ENCODE results near the gene ZC2HC1C. TPM values are rescaled to one million over a fixed set of nuclear protein-coding genes. Genes with fewer than 3 reads are reported as not detected.

Gene ZC2HC1C
- total and polyA plus RNA-seq, 2 of the 13 experiments (the other 11 are each of a cell fraction or from before 2014, with no cell fraction given), result 3.3 to 3.5 TPM

- TF ChIP-seq ERF (CRISPR knock-in tag; IDR thresholded peaks at IDR 0.05), result peak; percentile 87
- TF ChIP-seq NFE2L1 (CRISPR knock-in tag; IDR thresholded peaks at IDR 0.05; ENCODE audit: borderline replicate concordance), result no peak
- TF ChIP-seq ZNF17 (CRISPR knock-in tag; IDR thresholded peaks at IDR 0.05), result no peak
- peak; percentile 75 for TF ChIP-seq UBTF (CRISPR knock-in tag; IDR thresholded peaks at IDR 0.05)
- no peak for TF ChIP-seq SMYD3 (CRISPR knock-in tag; IDR thresholded peaks at IDR 0.05)
- peak; percentile 79; the same call in 1 of the 2 replicates for TF ChIP-seq ZNF891 (CRISPR knock-in tag; IDR thresholded peaks at IDR 0.05)
- no peak for TF ChIP-seq ZNF496 (CRISPR knock-in tag; IDR thresholded peaks at IDR 0.05; ENCODE audit: insufficient replicate concordance)
- TF ChIP-seq ZKSCAN5 (CRISPR knock-in tag; IDR thresholded peaks at IDR 0.05), result no peak
- 0 out of 2 replicates have a peak, but pooled peaks have one; percentile 36 for TF ChIP-seq ISX (CRISPR knock-in tag; conservative IDR thresholded peaks at IDR 0.05)
- TF ChIP-seq CREM (IDR thresholded peaks at IDR 0.05), result no peak
- no peak for TF ChIP-seq CREM (CRISPR knock-in tag; IDR thresholded peaks at IDR 0.05)
- peak; percentile 82 for TF ChIP-seq POLR2AphosphoS5 (IDR thresholded peaks at IDR 0.05; ENCODE audit: low read depth, low read length)
- 0 out of 2 replicates have a peak, but pooled peaks have one; percentile 67 for TF ChIP-seq HOXD1 (CRISPR knock-in tag; IDR thresholded peaks at IDR 0.05)
- TF ChIP-seq BORCS8-MEF2B (CRISPR knock-in tag; IDR thresholded peaks at IDR 0.05), result no peak; the same call in none of the 2 replicates
- no peak for TF ChIP-seq RARG (CRISPR knock-in tag; IDR thresholded peaks at IDR 0.05; ENCODE audit: low read depth)
- peak; percentile 89 for TF ChIP-seq ZNF777 (CRISPR knock-in tag; IDR thresholded peaks at IDR 0.05)
- TF ChIP-seq, protein P1, sequence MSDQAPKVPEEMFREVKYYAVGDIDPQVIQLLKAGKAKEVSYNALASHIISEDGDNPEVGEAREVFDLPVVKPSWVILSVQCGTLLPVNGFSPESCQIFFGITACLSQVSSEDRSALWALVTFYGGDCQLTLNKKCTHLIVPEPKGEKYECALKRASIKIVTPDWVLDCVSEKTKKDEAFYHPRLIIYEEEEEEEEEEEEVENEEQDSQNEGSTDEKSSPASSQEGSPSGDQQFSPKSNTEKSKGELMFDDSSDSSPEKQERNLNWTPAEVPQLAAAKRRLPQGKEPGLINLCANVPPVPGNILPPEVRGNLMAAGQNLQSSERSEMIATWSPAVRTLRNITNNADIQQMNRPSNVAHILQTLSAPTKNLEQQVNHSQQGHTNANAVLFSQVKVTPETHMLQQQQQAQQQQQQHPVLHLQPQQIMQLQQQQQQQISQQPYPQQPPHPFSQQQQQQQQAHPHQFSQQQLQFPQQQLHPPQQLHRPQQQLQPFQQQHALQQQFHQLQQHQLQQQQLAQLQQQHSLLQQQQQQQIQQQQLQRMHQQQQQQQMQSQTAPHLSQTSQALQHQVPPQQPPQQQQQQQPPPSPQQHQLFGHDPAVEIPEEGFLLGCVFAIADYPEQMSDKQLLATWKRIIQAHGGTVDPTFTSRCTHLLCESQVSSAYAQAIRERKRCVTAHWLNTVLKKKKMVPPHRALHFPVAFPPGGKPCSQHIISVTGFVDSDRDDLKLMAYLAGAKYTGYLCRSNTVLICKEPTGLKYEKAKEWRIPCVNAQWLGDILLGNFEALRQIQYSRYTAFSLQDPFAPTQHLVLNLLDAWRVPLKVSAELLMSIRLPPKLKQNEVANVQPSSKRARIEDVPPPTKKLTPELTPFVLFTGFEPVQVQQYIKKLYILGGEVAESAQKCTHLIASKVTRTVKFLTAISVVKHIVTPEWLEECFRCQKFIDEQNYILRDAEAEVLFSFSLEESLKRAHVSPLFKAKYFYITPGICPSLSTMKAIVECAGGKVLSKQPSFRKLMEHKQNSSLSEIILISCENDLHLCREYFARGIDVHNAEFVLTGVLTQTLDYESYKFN (CRISPR knock-in tag; conservative IDR thresholded peaks at IDR 0.05), result 0 out of 2 replicates have a peak, but pooled peaks have one; percentile 18
- no peak for TF ChIP-seq ZNF205 (CRISPR knock-in tag; IDR thresholded peaks at IDR 0.05)
- no peak for TF ChIP-seq ZKSCAN1 (IDR thresholded peaks at IDR 0.05; ENCODE audit: low read length)
- no peak for TF ChIP-seq RBM39 (IDR thresholded peaks at IDR 0.05; ENCODE audit: low read depth, low read length, poor library complexity, severe bottlenecking)
- no peak; the same call in 1 of the 2 replicates for TF ChIP-seq ZNF329 (CRISPR knock-in tag; IDR thresholded peaks at IDR 0.05; ENCODE audit: low read depth)
- TF ChIP-seq, protein P2, sequence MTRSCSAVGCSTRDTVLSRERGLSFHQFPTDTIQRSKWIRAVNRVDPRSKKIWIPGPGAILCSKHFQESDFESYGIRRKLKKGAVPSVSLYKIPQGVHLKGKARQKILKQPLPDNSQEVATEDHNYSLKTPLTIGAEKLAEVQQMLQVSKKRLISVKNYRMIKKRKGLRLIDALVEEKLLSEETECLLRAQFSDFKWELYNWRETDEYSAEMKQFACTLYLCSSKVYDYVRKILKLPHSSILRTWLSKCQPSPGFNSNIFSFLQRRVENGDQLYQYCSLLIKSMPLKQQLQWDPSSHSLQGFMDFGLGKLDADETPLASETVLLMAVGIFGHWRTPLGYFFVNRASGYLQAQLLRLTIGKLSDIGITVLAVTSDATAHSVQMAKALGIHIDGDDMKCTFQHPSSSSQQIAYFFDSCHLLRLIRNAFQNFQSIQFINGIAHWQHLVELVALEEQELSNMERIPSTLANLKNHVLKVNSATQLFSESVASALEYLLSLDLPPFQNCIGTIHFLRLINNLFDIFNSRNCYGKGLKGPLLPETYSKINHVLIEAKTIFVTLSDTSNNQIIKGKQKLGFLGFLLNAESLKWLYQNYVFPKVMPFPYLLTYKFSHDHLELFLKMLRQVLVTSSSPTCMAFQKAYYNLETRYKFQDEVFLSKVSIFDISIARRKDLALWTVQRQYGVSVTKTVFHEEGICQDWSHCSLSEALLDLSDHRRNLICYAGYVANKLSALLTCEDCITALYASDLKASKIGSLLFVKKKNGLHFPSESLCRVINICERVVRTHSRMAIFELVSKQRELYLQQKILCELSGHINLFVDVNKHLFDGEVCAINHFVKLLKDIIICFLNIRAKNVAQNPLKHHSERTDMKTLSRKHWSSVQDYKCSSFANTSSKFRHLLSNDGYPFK (CRISPR knock-in tag; IDR thresholded peaks at IDR 0.05; ENCODE audit: borderline replicate concordance), result peak; percentile 41; the same call in 1 of the 2 replicates
- no peak for TF ChIP-seq FOSL1 (CRISPR knock-in tag; IDR thresholded peaks at IDR 0.05; ENCODE audit: borderline replicate concordance)
Observed at GRCh38 chr14:75050852-75051555, 18.4 kb upstream of the ZC2HC1C start, which contains the start of gene MLH3 (continued).
